ENCODE results near the gene CDK7. TPM values are rescaled to one million over a fixed set of nuclear protein-coding genes. Genes with fewer than 3 reads are reported as not detected.
"Not testable (repeated sequence)": the region's sequence is repeated elsewhere in the genome, so short reads cannot be mapped to it uniquely, and the experiment has no call there.

CDK7 gene
- total and polyA plus RNA-seq, 5 donors from 2014 or later = 23.6 to 34.9 (median 27.2) TPM

DNA sequence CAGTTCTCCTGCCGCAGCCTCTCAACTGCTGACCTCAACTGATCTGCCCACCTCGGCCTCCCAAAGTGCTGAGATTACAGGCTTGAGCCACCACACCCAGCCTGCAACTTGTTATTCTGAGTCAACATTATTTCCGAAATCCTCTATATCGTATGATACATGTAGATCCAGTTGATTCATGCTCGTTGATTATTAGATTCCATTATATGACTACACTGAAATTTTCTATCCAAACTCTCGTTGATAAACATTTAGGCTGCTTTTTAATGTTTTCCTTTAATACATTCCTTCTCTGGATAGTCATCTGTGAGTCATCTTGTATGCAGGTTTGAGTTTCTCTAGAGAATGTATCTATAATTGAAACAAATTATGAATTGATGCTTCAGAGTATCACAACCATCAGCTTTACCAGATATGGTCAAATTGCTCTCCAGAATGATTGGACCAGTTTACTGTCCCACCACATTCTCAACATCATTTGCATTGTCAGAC, 4.1 kb downstream of the CDK7 start:
- DNase-seq (no peak), ATAC-seq (ENCODE audit: low read depth in 2 of 2) (no peak)
- Histone ChIP-seq H3K9me3 (ENCODE audit: control insufficient read depth in 2 of 2, low read length in 2 of 2) (no peaks in the 10 kb centered on the region), H3K4me3 (ENCODE audit: low read depth, low read length) (no peak overlapping the region), H3K27me3 (ENCODE audit: control insufficient read depth, insufficient read depth, low read length) (no peaks in the 10 kb centered on the region), H3K36me3 (ENCODE audit: control insufficient read depth, insufficient read depth, low read length) (peaks cover 16% of the 10 kb centered on the region), H3K27ac (ENCODE audit: insufficient read depth, low read length, poor library complexity, severe bottlenecking) (no peak overlapping the region), H3K4me1 (ENCODE audit: control insufficient read depth, insufficient read depth, low read length, poor library complexity, severe bottlenecking) (peaks cover 41% of the 10 kb centered on the region)
- H3K27me3 Mint-ChIP-seq = no peaks in the 10 kb centered on the region
- H3K4me1 Mint-ChIP-seq = peaks cover 40 to 82% (median 53%) of the 10 kb centered on the region in 4 donors
- no peak overlapping the region for H3K27ac Mint-ChIP-seq
- peak overlapping the region in 3 of 4 donors; percentile 30 to 97 (median 66) for H3K4me3 Mint-ChIP-seq
- H3K36me3 Mint-ChIP-seq = peaks cover 40% of the 10 kb centered on the region
- no peaks in the 10 kb centered on the region for H3K9me3 Mint-ChIP-seq

DNA sequence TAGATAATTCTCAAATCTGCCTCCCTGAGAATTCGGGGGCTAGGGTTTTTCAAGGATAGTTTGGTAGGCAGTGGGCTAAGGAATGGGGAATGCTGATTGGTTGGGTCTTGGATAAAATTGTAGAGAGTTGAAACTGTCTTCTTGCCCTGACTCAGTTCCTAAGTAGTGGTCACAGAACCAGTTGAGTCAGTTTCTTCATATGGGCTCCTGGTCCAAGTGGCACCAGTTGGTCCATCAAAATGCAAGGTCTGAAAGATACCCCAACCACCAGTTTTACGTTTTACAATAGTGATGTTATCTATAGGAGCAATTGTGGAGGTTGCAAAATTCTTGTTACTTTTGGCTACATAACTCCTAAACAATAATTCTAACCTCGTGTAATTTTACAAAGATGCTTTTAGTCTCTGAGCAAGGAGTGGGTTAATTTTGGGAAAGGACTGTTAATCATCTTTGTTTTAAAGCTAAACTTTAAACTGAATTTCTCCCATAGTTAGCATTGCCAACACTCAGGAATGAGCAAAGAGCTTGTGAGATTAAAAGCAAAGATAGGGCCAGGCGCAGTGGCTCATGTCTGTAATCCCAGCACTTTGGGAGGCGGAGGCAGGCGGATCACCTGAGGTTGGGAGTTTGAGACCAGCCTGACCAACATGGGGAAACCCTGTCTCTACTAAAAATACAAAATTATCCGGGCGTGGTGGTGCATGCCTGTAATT, 7.7 kb downstream of the CDK7 start:
- peaks cover 42 to 75% (median 58%) of the 10 kb centered on the region in 4 donors for H3K4me1 Mint-ChIP-seq
- Histone ChIP-seq H3K36me3 (ENCODE audit: control insufficient read depth, insufficient read depth, low read length) (peaks cover 13% of the 10 kb centered on the region), H3K4me3 (ENCODE audit: low read depth, low read length) (no peak overlapping the region), H3K4me1 (ENCODE audit: control insufficient read depth, insufficient read depth, low read length, poor library complexity, severe bottlenecking) (peaks cover 14% of the 10 kb centered on the region), H3K9me3 (ENCODE audit: control insufficient read depth in 2 of 2, low read length in 2 of 2) (no peaks in the 10 kb centered on the region), H3K27me3 (ENCODE audit: control insufficient read depth, insufficient read depth, low read length) (no peaks in the 10 kb centered on the region), H3K27ac (ENCODE audit: insufficient read depth, low read length, poor library complexity, severe bottlenecking) (no peak overlapping the region)
- no peaks in the 10 kb centered on the region for H3K27me3 Mint-ChIP-seq
- peaks cover 49% of the 10 kb centered on the region for H3K36me3 Mint-ChIP-seq
- ATAC-seq (ENCODE audit: low read depth in 2 of 2) (no peak), DNase-seq (no peak)
- peak overlapping the region in 1 of 3 donors; percentile 3 for H3K27ac Mint-ChIP-seq
- no peak overlapping the region for H3K4me3 Mint-ChIP-seq
- H3K9me3 Mint-ChIP-seq = peaks cover 0 to 4% (median 0%) of the 10 kb centered on the region in 7 donors

DNA sequence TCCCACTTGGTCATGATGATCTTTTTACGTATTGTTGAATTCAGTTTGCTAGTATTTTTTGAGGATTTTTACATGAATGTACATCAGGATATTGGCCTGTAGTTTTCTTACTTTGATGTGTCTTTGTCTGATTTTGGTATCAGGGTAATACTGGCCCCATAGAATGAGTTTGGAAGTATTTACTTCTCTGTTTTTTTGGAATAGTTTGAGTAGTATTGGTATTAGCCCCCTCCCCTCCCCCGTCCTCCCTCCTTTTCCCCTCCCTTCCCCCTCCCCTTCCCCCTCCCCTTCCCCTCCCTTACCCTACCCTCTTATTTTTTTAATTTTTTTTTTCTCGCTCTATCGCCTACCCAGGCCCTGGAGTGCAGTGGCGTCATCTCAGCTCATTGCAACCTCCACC, 10.3 kb downstream of the CDK7 start:
- H3K4me3 ChIP-seq (ENCODE audit: low read depth, low read length) = no peak overlapping the region
- H3K27ac ChIP-seq (ENCODE audit: insufficient read depth, low read length, poor library complexity, severe bottlenecking) = no peak overlapping the region
- no peaks in the 10 kb centered on the region for H3K27me3 ChIP-seq (ENCODE audit: control insufficient read depth, insufficient read depth, low read length)
- no peak overlapping the region for H3K4me3 Mint-ChIP-seq
- peaks cover 40 to 64% (median 44%) of the 10 kb centered on the region in 4 donors for H3K4me1 Mint-ChIP-seq
- H3K9me3 ChIP-seq (ENCODE audit: control insufficient read depth in 2 of 2, low read length in 2 of 2) = peaks cover 0 to 5% of the 10 kb centered on the region in 2 experiments
- peaks cover 7% of the 10 kb centered on the region for H3K36me3 ChIP-seq (ENCODE audit: control insufficient read depth, insufficient read depth, low read length)
- DNase-seq (no peak), ATAC-seq (ENCODE audit: low read depth in 2 of 2) (no peak)
- H3K27me3 Mint-ChIP-seq = no peaks in the 10 kb centered on the region
- H3K4me1 ChIP-seq (ENCODE audit: control insufficient read depth, insufficient read depth, low read length, poor library complexity, severe bottlenecking) = no peaks in the 10 kb centered on the region
- H3K9me3 Mint-ChIP-seq = peaks cover 0 to 9% (median 2%) of the 10 kb centered on the region in 7 donors
- H3K36me3 Mint-ChIP-seq = peaks cover 50% of the 10 kb centered on the region
- H3K27ac Mint-ChIP-seq = no peak overlapping the region

DNA sequence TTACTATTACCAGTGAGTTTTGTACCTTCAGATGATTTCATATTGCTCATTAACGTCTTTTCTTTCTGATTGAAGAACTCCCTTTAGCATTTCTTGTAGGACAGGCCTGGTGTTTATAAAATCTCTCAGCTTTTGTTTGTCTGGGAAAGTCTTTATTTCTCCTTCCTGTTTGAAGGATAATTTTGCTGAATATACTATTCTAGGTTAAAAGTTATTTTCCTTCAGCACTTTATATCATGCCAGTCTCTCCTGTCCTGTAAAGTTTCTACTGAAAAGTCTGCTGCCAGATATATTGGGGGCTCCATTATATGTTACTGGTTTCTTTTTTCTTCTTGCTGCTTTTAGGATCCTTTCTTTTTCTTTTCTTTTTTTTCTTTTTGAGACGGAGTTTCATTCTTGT, 13.3 kb downstream of the CDK7 start:
- peaks cover 0 to 5% of the 10 kb centered on the region in 2 experiments for H3K9me3 ChIP-seq (ENCODE audit: control insufficient read depth in 2 of 2, low read length in 2 of 2)
- ATAC-seq (ENCODE audit: low read depth in 2 of 2) (no peak), DNase-seq (no peak)
- no peaks in the 10 kb centered on the region for H3K27me3 Mint-ChIP-seq
- H3K27ac Mint-ChIP-seq = peak overlapping the region in 1 of 3 donors; percentile 11
- H3K27ac ChIP-seq (ENCODE audit: insufficient read depth, low read length, poor library complexity, severe bottlenecking) = no peak overlapping the region
- peaks cover 5% of the 10 kb centered on the region for H3K36me3 ChIP-seq (ENCODE audit: control insufficient read depth, insufficient read depth, low read length)
- no peak overlapping the region for H3K4me3 Mint-ChIP-seq
- peaks cover 46% of the 10 kb centered on the region for H3K36me3 Mint-ChIP-seq
- no peaks in the 10 kb centered on the region for H3K4me1 ChIP-seq (ENCODE audit: control insufficient read depth, insufficient read depth, low read length, poor library complexity, severe bottlenecking)
- no peaks in the 10 kb centered on the region for H3K27me3 ChIP-seq (ENCODE audit: control insufficient read depth, insufficient read depth, low read length)
- H3K4me1 Mint-ChIP-seq = peaks cover 31 to 50% (median 38%) of the 10 kb centered on the region in 4 donors
- peaks cover 0 to 9% (median 2%) of the 10 kb centered on the region in 7 donors for H3K9me3 Mint-ChIP-seq
- no peak overlapping the region for H3K4me3 ChIP-seq (ENCODE audit: low read depth, low read length)

DNA sequence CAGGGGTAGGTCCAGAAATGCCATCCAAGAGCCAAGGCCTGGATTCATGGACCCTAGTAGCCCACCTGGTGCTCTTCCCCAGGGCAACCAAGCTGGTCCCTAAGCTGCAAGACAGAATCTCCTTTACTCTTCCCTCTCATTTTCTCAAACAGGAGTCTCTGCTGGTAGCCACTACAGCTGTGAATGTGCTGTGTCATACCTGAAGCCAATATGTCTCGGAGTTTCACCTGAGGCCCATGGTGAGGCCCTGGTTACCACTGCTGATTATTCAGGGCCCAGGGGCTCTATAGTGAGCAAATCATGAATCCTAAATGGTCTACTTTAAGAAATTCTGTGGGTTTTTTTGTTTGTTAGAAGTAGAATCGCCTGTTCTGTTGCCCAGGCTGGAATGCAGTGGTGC, 15.9 kb downstream of the CDK7 start:
- peaks cover 12% of the 10 kb centered on the region for H3K36me3 ChIP-seq (ENCODE audit: control insufficient read depth, insufficient read depth, low read length)
- no peaks in the 10 kb centered on the region for H3K27me3 Mint-ChIP-seq
- H3K9me3 ChIP-seq (ENCODE audit: control insufficient read depth in 2 of 2, low read length in 2 of 2) = peaks cover 0 to 5% of the 10 kb centered on the region in 2 experiments
- H3K4me1 ChIP-seq (ENCODE audit: control insufficient read depth, insufficient read depth, low read length, poor library complexity, severe bottlenecking) = no peaks in the 10 kb centered on the region
- no peak overlapping the region for H3K27ac ChIP-seq (ENCODE audit: insufficient read depth, low read length, poor library complexity, severe bottlenecking)
- H3K36me3 Mint-ChIP-seq = peaks cover 49% of the 10 kb centered on the region
- peaks cover 21 to 34% (median 31%) of the 10 kb centered on the region in 4 donors for H3K4me1 Mint-ChIP-seq
- peaks cover 0 to 9% (median 2%) of the 10 kb centered on the region in 7 donors for H3K9me3 Mint-ChIP-seq
- no peaks in the 10 kb centered on the region for H3K27me3 ChIP-seq (ENCODE audit: control insufficient read depth, insufficient read depth, low read length)
- no peak for ATAC-seq (ENCODE audit: low read depth in 2 of 2)
- no peak overlapping the region for H3K4me3 ChIP-seq (ENCODE audit: low read depth, low read length)
- no peak for DNase-seq
- H3K4me3 Mint-ChIP-seq = no peak overlapping the region
- H3K27ac Mint-ChIP-seq = no peak overlapping the region

DNA sequence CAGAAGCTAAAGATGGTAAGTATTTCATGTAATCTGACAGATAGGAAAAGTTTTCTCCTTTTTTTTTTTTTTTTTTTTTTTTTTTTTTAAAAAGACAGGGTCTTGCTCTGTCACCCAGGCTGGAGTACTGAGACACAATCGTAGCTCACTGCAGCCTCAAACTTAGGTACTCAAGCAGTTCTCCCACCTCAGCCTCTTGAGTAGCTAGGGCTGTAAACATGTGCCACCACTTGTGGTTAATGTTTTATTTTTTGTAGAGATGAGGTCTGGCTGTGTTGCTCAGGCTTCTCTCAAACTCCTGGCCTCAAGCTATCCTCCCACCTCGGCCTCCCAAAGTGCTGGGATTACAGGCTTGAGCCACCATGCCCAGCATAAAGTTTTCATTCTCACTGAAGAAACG, 17.8 kb downstream of the CDK7 start:
- Histone ChIP-seq H3K36me3 (ENCODE audit: control insufficient read depth, insufficient read depth, low read length) (peaks cover 22% of the 10 kb centered on the region), H3K4me3 (ENCODE audit: low read depth, low read length) (no peak overlapping the region), H3K27me3 (ENCODE audit: control insufficient read depth, insufficient read depth, low read length) (no peaks in the 10 kb centered on the region), H3K9me3 (ENCODE audit: control insufficient read depth in 2 of 2, low read length in 2 of 2) (peaks cover 0 to 5% of the 10 kb centered on the region in 2 experiments), H3K27ac (ENCODE audit: insufficient read depth, low read length, poor library complexity, severe bottlenecking) (no peak overlapping the region), H3K4me1 (ENCODE audit: control insufficient read depth, insufficient read depth, low read length, poor library complexity, severe bottlenecking) (no peaks in the 10 kb centered on the region)
- Mint-ChIP-seq H3K27me3 (no peaks in the 10 kb centered on the region), H3K9me3 (peaks cover 0 to 6% (median 2%) of the 10 kb centered on the region in 7 donors), H3K4me1 (peaks cover 9 to 21% (median 16%) of the 10 kb centered on the region in 4 donors), H3K4me3 (no peak overlapping the region), H3K27ac (no peak overlapping the region), H3K36me3 (peaks cover 42% of the 10 kb centered on the region)
- no peak for ATAC-seq (ENCODE audit: low read depth in 2 of 2)
- no peak for DNase-seq

DNA sequence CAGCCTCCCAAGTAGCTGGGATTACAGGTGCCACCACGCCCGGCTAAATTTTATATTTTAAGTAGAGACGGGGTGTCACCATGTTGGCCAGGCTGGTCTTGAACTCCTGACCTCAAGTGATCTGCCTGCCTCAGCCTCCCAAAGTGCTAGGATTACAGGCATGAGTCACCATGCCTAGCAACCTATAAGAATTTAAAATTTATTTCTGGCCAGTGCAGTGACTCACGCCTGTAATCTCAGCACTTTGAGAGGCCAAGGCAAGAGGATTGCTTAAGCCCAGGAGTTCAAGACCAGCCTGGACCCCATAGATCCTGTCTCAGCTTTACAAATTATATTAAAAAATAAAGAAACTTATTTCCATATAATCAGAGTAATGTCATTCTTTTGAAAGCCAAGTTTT, 21.3 kb downstream of the CDK7 start:
- not testable (repeated sequence) for DNase-seq; H3K27me3 ChIP-seq (ENCODE audit: control insufficient read depth, insufficient read depth, low read length); H3K4me1 ChIP-seq (ENCODE audit: control insufficient read depth, insufficient read depth, low read length, poor library complexity, severe bottlenecking); H3K27me3 Mint-ChIP-seq; H3K27ac Mint-ChIP-seq; H3K9me3 Mint-ChIP-seq; H3K4me1 Mint-ChIP-seq; H3K4me3 Mint-ChIP-seq; H3K27ac ChIP-seq (ENCODE audit: insufficient read depth, low read length, poor library complexity, severe bottlenecking); H3K9me3 ChIP-seq (ENCODE audit: control insufficient read depth in 2 of 2, low read length in 2 of 2); H3K4me3 ChIP-seq (ENCODE audit: low read depth, low read length); ATAC-seq (ENCODE audit: low read depth in 2 of 2)
- peaks cover 25% of the 10 kb centered on the region for H3K36me3 Mint-ChIP-seq
- H3K36me3 ChIP-seq (ENCODE audit: control insufficient read depth, insufficient read depth, low read length) = peaks cover 49% of the 10 kb centered on the region

DNA sequence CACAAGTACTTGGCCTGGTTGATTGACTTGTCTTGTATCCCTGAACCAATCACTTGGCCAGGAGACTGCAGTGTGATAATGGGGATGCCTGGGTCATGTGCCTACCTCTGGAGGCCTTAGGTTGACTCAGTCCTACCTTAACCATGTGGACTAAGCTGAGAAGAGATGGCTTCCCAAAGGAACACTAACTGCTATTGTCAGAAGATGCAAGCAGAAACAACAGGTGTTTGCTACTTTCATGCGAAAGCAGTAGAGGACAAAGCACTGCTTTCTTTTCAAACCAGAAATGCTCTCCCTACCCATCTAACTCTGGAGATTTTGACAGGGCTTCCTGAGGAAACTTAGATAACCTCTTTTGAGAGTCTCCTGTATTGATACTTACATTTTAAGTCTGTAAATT, 22.9 kb downstream of the CDK7 start:
- peaks cover 57% of the 10 kb centered on the region for H3K36me3 ChIP-seq (ENCODE audit: control insufficient read depth, insufficient read depth, low read length)
- ATAC-seq (ENCODE audit: low read depth in 2 of 2) (no peak), DNase-seq (no peak)
- H3K4me1 ChIP-seq (ENCODE audit: control insufficient read depth, insufficient read depth, low read length, poor library complexity, severe bottlenecking) = no peaks in the 10 kb centered on the region
- Mint-ChIP-seq H3K9me3 (no peaks in the 10 kb centered on the region), H3K4me3 (no peak overlapping the region), H3K27ac (peak overlapping the region in 1 of 3 donors; percentile 23), H3K4me1 (peaks cover 0 to 5% (median under 1%) of the 10 kb centered on the region in 4 donors), H3K27me3 (no peaks in the 10 kb centered on the region), H3K36me3 (peaks cover 35% of the 10 kb centered on the region)
- no peaks in the 10 kb centered on the region for H3K27me3 ChIP-seq (ENCODE audit: control insufficient read depth, insufficient read depth, low read length)
- H3K9me3 ChIP-seq (ENCODE audit: control insufficient read depth in 2 of 2, low read length in 2 of 2) = no peaks in the 10 kb centered on the region
- no peak overlapping the region for H3K4me3 ChIP-seq (ENCODE audit: low read depth, low read length)
- no peak overlapping the region for H3K27ac ChIP-seq (ENCODE audit: insufficient read depth, low read length, poor library complexity, severe bottlenecking)

Data from CD4-positive, CD25-positive, alpha-beta regulatory T cell (primary cell).